Muscle layer of colon (tissue), 2 donors: Measurements from ENCODE around the gene XRCC5.

Experiments used
- H3K27ac ChIP-seq: one replicate; pipeline ENCODE4 v1.7.0; 2013; ENCODE audit warnings: low read depth, mild to moderate bottlenecking, low read length, moderate library complexity
- H3K27me3 ChIP-seq, 2 donors: one replicate each; pipeline ENCODE4 v1.7.0; 2013; ENCODE audit warnings: low read length in 2 of 2, mild to moderate bottlenecking in 2 of 2; ENCODE audit not compliant: insufficient read depth in 2 of 2, control insufficient read depth in 1 of 2
- H3K36me3 ChIP-seq: one replicate; pipeline ENCODE4 v1.7.0; 2013; ENCODE audit warnings: mild to moderate bottlenecking, low read length; ENCODE audit not compliant: insufficient read depth
- H3K4me1 ChIP-seq: one replicate; pipeline ENCODE4 v1.7.0; 2013; ENCODE audit warnings: mild to moderate bottlenecking, low read length; ENCODE audit not compliant: insufficient read depth
- H3K4me3 ChIP-seq, 2 donors: one replicate each; pipeline ENCODE4 v1.7.0; 2013; ENCODE audit warnings: low read length in 2 of 2, low read depth in 1 of 2, mild to moderate bottlenecking in 1 of 2, moderate library complexity in 1 of 2
- H3K9ac ChIP-seq: one replicate; pipeline ENCODE4 v1.7.0; 2013; ENCODE audit warnings: low read length
- H3K9me3 ChIP-seq: one replicate; pipeline ENCODE4 v1.7.0; 2013; ENCODE audit warnings: mild to moderate bottlenecking, low read length
- donor health status: abdominal sarcoma.
- donor health status: Adenocarcinoma of cecum.

The XRCC5 gene

DNA sequence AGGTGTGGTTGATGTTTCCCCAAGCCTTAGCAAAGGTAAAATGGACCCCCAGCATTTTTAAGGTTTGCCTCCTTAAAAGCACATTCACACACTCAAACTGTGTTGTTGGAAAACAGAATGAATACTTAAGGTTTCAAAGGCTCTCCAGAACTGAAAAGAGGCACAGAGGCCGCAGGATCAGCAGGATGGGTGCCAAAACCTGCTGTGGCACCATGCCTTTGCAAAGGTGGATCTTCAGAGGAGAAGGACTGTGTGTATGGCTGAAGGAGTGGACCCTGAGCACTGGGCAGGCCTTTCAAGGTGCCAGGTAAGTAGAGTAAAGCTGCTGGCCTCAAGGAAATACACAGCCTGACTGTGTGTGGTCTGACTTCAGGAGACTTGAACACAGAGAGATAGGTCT, 127.3 kb downstream of the XRCC5 start:
- Histone ChIP-seq H3K27ac (no peak overlapping the region), H3K4me1 (no peaks in the 10 kb centered on the region), H3K27me3 (no peaks in the 10 kb centered on the region), H3K36me3 (no peaks in the 10 kb centered on the region), H3K9ac (no peak overlapping the region), H3K4me3 (no peak overlapping the region), H3K9me3 (no peaks in the 10 kb centered on the region)

DNA sequence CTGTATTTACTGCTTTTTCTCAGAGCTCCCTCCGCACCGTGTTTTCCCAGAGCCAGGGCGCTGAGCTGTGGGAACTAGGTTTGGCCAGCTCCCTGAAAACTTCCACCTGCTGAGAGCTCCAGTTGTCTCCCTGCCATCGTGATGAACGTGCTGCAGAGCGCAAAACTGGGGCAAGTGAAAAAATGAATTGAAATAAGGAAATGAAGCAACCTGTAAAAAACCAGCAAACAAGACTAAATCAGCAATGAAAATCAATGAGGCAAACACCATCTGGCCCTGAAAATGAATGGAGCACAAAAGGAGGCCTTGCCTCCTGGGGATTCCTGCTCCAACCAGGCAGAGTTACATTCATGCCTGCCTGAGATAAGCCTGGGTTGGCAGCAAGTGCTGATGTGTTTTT, 133.2 kb downstream of the XRCC5 start:
- Histone ChIP-seq H3K36me3 (no peaks in the 10 kb centered on the region), H3K27me3 (no peaks in the 10 kb centered on the region), H3K4me1 (no peaks in the 10 kb centered on the region), H3K9me3 (no peaks in the 10 kb centered on the region), H3K9ac (no peak overlapping the region), H3K4me3 (no peak overlapping the region), H3K27ac (no peak overlapping the region)

DNA sequence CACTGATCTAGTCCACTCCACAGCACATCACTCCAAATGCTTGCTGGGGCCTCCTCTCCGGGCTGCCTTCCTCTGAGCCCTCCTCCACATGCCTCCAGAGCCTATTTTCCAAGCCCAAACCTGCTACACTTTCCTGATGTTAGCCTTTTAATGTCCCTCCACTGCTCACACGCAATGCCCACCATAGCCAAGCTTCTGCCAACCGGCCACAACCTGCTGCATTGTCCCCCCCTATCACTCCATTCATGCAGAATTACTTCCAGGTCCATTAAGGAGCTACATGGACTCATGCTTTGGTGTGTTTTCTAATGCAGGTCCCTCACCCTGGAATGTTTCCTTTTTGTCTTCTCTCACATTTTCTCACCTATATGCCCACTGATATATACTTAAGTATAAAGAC, 133.9 kb downstream of the XRCC5 start:
- H3K27me3 ChIP-seq = no peaks in the 10 kb centered on the region
- no peak overlapping the region for H3K4me3 ChIP-seq
- H3K36me3 ChIP-seq = no peaks in the 10 kb centered on the region
- H3K9me3 ChIP-seq = no peaks in the 10 kb centered on the region
- no peak overlapping the region for H3K27ac ChIP-seq
- no peak overlapping the region for H3K9ac ChIP-seq
- H3K4me1 ChIP-seq = no peaks in the 10 kb centered on the region

DNA sequence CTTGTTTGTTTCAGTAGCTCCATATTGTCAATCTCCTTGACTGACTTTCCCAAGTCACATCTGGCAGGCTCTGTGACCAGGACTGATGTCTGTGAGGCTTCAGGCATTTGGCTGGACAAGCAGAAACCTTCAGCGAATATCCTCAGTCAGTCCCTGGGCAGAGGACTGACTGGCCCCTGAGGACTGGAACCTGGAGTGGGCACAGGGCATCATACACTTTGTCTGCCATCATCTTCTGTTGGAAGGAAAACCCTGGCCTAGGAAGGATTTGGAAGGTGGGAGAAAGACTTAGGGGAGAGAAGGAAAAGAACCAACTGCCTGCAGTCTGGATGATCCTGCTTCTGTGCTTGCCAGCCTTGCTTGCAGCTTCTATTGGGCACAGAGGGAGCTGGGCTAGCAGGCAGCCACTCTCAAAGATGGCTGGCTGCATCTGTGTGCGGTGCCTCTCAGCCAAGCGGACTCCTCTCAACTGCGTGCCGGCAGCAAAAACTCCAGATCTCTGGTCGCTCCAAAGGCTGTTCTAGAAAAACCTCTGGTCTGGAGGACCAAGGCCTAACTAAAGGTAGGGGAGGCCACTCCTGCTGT, 136.3 kb downstream of the XRCC5 start:
- no peaks in the 10 kb centered on the region for H3K9me3 ChIP-seq
- no peak overlapping the region for H3K4me3 ChIP-seq
- H3K27ac ChIP-seq = no peak overlapping the region
- H3K9ac ChIP-seq = no peak overlapping the region
- H3K27me3 ChIP-seq = no peaks in the 10 kb centered on the region
- H3K36me3 ChIP-seq = no peaks in the 10 kb centered on the region
- no peaks in the 10 kb centered on the region for H3K4me1 ChIP-seq

DNA sequence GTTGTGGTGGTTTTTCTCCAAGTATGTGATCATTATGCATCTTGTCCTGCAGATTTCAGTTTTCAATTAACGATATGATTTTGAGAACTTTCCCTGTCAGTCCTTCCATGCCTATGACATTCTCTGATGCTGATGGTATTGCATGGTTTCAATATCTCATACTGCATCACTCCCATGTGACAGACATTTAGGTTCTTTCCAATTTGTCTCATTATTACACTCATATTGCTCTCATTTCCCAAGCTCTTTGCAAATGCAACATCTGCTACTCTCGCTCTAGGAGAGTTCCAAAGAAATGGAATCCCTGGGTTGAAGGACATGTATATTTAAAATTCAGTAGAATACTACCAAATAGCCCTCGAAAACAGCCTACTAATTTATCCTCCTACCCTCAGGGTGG, 137.6 kb downstream of the XRCC5 start:
- H3K4me3 ChIP-seq = no peak overlapping the region
- no peaks in the 10 kb centered on the region for H3K4me1 ChIP-seq
- H3K27me3 ChIP-seq = no peaks in the 10 kb centered on the region
- no peaks in the 10 kb centered on the region for H3K36me3 ChIP-seq
- no peaks in the 10 kb centered on the region for H3K9me3 ChIP-seq
- H3K27ac ChIP-seq = no peak overlapping the region
- no peak overlapping the region for H3K9ac ChIP-seq
